HG02973 (cell line): Measurements from ENCODE around the gene CDC42EP1.

Experiments
- ATAC-seq: cut with Tn5 transposase; IDR thresholded peaks from one replicate; pipeline ENCODE4 v1.9.1; 2021; ENCODE audit warnings: moderate library complexity; ENCODE audit not compliant: unreplicated experiment

CDC42EP1 gene

DNA sequence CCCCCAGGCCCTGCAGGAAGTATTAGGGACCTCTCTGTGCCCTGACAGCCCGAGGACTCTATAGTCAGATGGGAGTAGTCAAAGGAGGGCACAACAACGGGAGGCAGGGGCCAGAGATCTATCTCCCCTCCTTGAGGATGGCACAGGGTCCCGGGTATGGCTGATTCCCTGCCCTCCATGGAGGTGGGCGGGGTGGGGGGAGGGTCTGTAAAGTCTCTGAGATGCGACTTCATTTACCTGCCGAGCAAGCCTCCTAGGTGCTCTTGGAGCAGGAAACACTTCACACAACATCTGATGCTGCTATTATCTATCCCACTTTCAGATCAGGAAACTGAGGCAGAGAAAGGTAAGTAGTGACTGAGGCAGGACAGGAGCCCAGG, 769 bp upstream of the CDC42EP1 start:
- ATAC-seq, result no peak

DNA sequence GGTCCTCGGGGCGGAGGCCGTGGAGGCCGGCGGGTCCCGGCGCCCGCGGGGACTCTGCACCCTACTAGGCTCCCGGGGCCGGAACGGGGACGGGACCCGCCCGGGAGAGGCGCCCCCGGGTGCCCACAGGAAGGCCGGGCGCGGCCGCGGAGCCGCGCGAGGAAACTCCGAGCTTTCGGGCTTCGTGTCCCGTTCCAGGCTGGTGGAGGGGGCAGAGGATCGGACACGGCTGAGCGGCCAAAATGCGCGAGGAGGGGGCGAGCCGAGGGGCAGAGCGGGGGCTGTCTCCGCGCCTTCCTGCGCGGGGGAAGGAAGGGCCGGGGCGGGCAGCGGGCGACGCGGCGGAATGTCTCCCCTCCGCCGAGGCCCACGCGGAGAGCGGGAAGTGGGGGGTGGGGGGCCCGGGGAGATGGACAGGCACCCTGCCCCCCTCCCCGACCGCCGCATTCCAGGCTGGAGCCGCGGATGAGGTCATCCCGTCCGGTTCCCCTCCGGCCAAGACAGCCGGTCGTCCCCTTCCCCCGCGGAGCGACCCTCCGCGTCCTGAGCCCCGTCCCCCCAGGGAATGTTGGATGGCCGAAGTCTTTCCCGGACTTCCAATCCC, 430 bp downstream of the CDC42EP1 start:
- no peak for ATAC-seq

DNA sequence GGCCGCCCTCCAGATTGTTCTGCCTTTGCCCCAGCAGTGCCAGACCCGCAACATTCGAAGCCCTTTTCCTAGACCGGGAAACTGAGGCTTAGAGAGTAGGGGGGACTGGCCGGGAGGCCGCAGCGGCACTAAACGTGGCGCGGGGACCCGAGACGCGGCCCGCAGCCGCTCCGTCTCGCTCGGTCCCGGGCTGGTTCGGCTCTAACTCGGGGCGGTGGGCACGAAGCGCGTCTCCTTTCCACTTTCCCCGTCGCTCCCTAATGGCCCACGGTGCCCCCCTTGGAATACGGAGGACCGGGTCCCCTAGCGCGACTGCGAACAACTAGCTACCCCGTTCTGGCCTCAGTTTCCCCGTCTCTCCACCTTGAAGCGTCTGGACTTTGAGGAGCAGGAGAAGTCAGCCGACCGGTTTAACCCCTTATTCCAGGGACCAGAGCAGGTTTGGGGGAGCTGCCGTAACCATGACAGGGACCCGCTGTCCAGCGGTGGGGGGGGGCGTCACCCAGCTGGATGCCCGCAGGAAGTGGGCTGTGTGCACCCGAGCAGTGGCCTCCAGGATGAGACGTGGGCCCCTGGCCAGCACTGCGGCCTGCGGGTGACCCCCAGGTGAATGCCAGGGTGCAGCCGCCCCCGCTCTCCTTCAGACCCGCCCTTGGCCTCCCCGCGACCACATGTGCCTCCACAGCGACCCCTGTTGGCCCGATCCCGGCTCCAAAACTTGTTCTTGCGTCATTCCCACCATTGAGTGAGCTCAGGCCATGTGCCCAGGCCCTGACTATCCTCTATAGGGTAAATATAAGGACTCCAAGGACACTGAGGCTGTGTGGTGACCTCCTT, 1.1 kb downstream of the CDC42EP1 start:
- ATAC-seq, result no peak

DNA sequence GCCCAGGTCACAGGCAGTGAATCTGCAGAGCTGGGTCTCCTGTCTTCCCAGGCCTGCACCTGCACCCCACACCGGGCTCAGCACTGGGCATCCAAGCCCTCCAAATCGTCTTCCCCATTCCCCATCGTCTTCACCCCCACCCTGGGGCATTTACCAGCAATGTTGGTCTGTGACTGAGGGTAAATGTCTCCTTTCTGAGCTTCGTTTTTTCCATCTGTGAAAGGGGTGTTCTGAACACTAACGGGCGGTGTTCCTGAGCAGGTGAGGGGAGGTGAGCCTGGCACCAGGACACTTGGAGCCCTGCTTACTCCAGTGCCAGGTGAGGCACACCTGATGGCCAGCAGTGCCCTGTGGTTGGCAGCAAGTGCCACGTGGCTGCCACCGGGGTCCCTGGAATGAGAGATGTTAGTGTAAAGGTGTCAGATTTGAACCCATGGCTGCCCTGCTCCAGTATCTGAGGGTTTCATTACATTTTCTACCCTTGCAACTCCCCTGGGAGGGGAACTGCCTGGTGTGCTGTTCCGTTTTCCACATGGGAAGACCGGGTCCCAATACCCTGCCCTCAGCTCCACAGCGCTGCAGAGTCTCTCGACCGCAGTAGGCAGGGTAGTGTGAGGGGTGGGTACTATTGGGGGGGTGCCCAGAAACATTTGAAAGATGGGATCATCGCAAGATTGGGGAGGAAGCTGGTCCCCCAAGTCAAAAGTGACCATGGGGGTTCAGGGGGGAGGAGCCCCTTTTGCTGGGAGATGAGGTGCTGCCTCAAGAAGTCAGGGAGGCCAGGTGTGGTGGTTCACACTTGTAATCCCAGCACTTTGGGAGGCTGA, 2.0 kb downstream of the CDC42EP1 start:
- no peak for ATAC-seq

DNA sequence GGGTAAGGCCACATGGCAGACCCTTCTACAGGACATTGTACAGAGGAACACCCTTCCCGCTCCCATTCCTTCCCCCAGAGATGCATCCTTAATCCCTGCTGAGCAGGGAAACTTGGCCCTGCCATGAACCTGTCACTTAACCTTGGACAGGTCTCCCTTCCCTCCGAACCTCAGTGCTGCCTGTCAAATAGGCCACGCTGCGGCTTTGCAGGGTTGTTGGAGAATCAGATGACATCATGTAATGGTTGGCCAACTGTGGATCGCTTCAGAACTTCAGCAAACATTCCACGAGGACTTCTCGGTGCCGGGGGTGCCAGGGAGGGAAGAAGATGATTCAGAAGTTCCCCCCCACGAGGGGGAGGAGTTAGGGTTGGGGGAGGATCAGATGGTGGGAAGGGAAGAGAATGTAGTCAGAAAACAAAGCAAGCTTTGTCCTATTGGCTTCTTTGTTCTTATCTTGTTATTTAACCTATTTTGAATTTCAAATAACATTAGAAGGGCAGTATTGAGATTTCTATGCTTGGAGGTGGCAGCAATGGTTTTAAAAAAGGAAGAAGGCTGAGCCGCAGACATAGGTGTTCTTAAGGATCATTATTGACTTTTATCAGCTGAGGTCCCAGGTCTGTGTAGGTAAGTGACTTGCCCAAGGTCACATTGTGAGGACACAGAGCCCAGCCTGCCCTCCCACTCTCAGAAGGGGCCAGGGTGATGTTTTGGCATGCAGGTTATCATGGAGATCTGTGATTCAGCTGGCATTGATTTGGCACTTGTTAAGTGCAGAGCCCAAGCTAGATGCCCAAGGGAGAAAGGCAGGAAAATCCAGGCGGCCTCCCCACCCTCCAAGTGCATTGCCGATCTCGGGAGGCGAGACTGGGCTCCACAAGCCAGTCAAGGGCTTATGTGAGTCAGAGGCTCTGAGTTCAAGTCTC, 3.1 kb downstream of the CDC42EP1 start:
- ATAC-seq, result no peak

DNA sequence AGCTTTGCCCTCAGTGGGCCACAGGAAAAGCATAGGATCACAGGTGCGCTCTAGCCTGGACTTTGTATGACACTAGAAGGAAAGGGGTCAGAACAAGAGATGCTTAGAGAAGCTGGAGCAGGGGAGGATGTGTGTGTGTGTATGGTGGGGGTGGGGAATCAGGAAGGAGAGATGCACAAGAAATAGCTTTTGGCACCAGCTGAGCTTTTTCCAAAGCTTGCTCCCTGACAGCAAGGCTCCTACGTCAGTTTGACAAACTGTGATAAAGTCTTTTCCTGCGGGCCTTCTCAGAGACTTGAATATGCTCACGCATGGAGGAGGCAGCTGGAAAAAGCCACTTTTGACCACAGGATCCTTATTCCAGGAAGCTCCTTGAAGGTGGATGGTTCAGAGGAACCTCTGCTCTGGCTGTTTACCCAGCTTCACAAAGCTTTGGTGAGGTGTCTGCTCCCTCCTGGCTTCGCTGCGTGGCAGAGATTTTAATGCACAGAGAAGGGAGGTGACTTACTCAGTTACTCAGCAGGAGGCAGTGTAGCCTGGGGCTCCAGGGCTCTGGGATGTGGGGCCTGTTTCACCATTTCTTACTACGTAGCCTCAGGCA, 3.9 kb downstream of the CDC42EP1 start:
- ATAC-seq, result no peak

DNA sequence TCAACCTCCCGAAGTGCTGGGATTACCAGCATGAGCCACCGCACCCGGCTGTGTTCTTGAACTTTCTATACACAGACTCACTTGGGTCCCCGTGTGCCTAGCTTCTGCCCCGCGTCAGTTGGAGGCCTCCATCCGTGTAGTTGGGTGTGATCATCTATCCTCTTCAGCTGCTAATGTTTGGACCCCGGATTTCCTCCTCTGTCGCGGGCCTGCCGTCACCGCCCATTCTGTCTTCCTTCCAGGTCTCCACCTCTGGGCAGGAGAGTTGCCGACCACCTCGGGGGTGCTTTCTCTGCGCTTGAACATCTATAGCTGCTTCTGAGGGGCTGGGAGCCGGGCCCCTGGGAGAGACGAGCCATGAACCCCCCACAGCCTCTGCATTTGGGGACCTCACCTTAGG, 5.5 kb downstream of the CDC42EP1 start:
- no peak for ATAC-seq

DNA sequence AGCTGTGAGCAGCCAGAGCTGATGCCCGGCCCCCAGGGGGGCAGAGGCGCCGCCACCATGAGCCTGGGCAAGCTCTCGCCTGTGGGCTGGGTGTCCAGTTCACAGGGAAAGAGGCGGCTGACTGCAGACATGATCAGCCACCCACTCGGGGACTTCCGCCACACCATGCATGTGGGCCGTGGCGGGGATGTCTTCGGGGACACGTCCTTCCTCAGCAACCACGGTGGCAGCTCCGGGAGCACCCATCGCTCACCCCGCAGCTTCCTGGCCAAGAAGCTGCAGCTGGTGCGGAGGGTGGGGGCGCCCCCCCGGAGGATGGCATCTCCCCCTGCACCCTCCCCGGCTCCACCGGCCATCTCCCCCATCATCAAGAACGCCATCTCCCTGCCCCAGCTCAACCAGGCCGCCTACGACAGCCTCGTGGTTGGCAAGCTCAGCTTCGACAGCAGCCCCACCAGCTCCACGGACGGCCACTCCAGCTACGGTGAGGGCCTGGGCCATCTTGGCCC, 6.1 kb downstream of the CDC42EP1 start:
- no peak for ATAC-seq

DNA sequence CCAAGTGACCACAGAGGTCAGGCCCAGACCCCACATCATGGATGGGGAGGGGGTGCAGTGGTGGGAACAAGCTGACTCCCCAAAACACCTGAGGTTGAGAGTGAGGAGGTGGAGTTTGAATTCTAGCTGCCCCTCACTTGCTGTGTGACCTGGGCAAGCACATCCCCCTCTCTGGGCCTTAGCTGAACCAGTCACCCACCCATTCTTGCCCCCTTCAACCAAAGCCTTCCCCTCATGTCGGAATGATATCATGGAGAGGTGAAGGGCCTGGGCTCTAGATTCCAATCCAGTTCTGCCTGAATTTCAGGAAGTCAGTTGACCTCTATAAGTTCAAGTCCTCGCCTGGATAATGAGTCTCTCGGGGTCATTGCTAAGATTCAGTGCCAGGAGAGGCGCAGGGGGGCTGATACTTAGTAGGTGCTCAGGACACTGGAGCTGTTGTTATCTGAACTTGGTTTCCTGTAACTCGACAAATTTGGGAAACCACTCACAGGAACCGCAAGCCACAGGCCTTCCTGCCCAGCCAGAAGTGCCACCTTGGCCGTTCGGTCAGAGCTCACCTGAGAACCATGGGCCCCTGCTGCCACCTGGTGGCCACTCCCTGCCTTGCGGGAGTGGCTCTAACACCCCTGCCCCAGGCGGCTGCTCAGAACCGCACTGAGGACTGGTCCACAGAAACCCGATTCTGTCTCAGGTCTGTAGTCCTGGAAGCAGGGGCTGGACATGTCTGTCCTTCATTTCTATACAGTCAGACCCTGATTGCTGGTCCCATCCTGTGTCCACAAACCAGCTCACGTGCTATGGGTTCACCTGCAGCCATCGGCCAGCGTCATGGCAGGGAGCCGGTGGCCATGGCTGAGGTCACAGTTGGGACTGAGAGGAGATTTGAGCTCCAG, 6.9 kb downstream of the CDC42EP1 start:
- ATAC-seq, result peak; percentile 65

DNA sequence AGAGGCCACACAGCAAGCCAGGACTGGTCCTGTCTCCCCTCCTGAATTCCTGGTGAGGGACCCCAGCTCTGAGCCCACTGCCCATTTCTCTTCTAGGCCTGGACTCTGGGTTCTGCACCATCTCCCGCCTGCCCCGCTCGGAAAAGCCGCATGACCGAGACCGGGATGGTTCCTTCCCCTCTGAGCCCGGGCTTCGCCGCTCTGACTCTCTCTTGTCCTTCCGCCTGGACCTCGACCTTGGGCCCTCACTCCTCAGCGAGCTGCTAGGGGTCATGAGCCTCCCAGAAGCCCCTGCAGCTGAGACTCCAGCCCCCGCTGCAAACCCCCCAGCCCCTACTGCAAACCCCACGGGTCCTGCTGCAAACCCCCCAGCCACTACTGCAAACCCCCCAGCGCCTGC, 7.7 kb downstream of the CDC42EP1 start:
- ATAC-seq, result no peak

DNA sequence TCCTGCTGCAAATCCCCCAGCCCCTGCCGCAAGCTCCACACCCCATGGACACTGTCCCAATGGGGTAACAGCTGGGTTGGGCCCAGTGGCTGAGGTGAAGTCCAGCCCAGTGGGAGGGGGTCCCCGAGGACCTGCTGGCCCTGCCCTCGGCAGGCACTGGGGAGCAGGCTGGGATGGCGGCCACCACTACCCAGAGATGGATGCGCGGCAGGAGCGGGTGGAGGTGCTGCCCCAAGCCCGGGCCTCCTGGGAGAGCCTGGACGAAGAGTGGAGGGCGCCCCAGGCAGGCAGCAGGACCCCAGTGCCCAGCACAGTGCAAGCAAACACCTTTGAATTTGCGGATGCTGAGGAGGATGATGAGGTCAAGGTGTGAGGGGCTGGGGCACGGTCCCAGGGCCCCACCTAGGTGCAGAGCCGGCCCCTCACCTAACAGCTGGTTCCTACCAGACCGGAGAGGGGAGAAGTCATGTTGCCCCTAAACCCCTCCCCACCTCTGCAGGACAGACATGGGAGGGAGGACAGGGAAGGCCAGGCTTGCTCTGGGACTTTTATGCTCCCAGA, 8.2 kb downstream of the CDC42EP1 start:
- no peak for ATAC-seq

DNA sequence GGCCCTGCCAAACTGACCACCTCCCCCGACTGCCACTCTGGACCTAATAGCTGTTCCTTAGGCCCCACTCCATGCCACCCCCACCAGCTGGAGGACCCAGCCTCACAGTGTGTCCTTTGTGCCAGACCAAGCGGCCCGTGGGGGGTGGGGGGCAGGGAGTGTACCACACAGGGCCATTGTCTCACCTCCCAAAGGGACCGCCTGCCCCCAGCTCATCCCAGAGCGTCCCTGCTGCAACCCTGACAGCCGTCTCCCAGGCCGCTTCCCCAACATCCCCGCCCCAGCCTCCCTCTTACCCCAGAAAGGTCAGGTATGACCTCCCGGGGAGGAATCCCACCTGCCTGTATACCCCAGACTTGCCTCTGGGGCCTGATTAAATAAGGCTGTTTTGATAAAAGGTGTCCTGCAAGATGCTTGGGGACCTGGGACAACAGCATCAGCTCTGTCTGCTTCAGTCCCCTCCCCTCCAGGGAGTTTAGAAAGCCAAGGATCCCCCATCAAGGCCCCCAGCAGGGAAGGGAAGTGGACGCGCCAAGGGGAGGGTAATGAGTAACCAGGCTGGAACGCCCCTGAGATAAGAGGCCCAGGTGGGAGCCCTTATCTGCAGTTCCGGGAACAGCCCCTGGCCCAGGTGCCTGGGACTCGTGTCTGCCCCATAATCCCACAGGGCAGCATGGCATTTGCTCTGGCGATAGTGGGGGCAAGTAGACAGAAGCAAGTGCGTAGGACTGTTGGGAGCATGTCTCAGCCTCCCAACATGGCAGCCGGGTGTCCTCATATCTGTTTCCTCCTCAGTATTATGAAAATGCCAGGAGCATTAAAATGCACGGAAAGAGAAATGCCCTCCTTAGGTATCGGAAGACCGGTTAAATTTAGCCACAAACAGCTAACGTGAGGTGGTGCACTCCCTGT, 9.0 kb downstream of the CDC42EP1 start:
- ATAC-seq, result no peak

DNA sequence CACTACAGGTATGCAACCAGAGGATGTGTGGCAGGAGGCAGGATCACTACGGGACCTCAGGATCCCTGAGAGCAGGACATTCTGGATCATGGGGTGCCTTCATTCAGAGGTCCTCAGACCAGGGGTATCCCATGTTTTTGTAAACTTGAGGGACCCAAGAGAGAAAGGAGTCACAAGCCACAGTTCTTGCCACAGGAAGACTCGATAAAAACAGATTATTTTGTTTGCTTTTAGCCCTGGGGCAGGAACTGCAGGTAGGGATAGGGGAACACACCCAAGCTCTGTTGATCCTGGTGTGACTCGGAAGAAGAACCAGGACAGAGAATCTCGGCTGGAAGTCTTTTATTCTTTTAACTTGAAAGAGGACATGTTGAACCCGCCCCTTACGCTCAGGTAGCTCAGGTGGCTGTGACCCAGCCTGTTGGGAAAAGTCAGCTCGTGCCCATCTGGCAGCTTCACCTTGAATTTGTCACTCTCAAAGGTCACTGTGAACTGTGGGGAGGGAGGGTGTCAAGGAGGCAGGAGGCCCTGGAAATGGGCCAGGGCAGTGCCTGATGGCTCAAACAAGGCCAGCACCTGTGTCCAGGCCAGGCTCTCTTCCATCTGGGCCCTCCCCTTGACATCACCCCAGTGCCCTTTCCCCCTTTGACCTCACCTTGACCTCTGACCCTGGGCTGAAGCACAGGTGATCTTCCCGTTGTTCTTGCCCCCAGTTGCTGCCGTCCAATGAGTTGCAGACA, 9.8 kb downstream of the CDC42EP1 start:
- no peak for ATAC-seq

DNA sequence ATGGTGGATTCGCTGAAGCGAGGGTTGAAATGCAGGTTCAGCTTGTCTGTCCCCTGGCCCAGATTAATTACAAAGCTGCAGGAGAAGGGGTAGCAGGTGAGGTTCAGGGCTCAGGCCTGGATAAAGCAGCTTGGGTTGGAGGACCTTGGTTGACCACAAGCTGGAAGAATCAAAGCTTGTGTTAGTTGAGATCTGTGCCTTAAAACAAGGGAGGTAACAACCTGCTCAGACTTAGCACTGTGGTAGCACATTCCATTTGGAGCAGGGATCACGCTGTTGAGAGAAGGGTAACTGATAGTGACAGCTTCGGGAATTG, 10.3 kb downstream of the CDC42EP1 start:
- no peak for ATAC-seq

DNA sequence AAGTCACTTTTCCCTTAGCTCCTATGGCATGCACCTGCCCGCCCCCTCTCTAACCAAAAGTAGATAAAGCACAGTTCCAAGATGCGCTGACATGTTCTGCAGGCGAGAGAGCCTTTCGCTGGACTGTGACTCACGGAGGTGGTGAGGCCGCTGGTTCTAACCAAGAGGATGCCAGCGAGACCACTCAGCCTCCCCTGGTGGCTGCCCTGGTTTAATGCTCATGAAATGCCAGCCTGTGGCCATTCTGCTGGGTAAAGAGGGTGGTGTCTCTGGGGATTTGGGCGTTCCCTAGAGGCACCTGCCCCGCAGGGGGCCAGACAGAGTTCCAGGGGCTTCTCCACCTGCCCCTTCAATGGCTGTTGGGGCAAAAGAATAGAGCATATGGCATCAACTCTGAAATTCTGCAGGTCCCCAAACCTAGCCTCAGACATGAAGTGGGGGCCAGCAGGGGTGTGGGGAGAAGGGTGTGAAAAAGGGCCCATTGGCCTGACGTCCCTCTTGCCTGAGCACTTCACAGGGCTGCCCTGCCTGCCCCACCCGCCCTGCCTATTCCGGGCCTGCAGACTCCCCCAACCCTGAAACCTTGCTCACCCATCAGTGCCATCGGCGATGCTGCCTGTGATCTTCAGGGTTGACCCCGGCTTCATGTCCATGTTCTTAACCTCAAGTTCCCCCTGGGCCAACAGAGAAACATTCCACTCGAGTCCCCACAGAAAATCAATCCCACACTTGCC, 11.1 kb downstream of the CDC42EP1 start:
- ATAC-seq, result no peak

DNA sequence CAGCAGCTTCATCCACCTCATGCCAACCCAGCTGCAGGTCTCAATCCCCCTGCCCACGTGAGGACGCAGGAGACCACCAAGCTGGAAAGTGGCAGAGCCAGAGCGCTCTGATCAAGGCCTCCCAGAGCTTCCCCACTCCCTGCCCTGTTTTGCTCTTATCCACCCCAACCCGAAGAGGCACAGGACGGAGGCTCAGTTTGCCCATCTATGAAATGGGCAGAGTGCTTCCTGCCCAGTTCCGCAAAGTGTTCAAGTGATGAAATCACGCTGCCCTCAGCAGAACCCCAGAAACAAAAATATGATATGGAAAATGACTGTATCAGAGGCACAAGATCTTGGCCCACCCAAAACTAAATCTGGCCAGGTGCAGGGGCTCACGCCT, 11.7 kb downstream of the CDC42EP1 start:
- no peak for ATAC-seq
